NCI-H226 (cell line): ENCODE results near the gene CORO1A.
"Not testable (repeated sequence)": the region's sequence is repeated elsewhere in the genome, so short reads cannot be mapped to it uniquely, and the experiment has no call there.

ENCODE experiments used
- DNase-seq: peaks from one replicate; pipeline ENCODE4 v3.0.0-alpha.2; 2015

Gene CORO1A

GRCh38 chr16:30183233-30184095, at the start of gene CORO1A:
Gene CORO1A (plus strand): TSS chr16:30183602. CDS start chr16:30185210, 1,608 bp downstream.
- peak; percentile 58 for DNase-seq

DNA sequence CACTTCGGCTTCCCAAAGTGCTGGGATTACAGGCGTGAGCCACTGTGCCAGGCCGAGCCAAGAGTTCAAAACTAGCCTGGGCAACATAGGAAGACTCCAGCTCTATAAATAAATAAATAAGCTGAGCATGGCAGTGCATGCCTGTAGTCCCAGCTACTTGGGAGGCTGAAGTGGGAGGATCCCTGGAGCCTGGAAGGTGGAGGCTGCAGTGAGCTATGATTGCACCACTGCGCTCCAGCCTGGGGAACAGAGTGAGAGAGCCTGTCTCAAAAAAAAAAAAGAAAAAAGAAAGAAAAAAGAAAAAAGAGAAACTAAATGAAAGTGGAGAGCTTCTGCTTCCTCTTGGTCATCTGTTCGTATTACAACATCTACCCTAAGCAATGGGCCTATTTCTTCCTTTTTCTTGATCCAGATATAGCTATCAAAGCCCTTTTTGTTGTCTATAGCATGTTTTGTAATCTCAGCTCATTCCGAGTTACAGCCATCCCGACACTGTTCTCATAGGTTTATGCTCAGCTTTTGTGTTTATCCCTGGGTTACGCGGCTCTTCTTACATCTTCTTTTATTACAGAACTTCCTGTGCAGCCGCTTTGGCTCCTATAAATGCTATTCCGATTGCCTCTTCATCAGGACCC, 46.3 kb upstream of the CORO1A start:
- no peak for DNase-seq

- no peak for DNase-seq
Observed at GRCh38 chr16:30137897-30138296, 45.5 kb upstream of the CORO1A start.

- no peak for DNase-seq
Observed at GRCh38 chr16:30139583-30140481, 43.6 kb upstream of the CORO1A start.

DNA sequence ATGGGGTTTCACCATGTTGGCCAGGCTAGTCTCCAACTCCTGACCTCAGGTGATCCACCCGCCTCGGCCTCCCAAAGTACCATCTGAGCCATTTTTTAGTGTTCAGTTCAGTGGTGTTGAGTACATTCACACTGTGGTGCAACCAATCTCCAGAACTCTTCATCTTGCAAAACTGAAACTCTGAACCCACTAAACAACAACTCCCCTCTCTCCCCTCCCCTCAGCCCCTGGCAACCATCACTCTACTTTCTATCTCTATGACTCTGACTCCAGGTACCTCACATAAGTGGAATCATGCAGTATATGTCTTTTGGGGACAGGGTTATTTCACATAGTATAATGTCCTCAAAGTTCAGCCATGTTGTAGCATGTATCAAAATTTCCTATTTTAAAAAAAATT, 41.7 kb upstream of the CORO1A start:
- DNase-seq = no peak

DNA sequence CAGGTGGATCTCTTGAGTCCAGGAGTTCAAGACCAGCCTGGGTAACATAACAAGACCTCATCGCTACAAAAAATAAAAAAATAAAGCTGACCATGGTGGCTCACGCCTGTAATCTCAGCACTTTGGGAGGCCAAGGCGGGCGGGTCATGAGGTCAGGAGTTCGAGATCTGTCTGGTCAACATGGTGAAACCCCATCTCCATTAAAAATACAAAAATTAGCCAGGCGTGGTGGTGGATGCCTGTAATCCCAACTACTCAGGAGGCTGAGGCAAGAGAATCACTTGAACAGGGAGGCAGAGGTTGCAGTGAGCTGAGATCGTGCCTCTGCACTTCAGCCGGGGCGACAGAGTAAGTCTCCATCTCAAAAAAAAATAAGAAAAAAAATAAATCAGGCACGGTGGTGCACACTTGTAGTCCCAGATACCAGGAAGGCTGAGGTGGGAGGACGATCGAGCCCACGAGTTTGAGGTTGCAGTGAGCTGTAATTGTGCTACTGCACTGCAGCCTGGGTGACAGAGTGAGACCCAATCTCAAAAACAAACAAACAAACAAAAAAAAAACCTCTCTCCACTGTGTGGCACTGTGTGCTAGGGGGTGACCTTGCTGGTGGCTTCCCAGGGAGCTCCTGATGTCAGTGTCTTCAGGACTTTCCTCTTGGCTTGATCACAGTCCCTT, 40.6 kb upstream of the CORO1A start:
- no peak for DNase-seq

GRCh38 chr16:30143347-30143702, 40.1 kb upstream of the CORO1A start:
- no peak for DNase-seq

DNA sequence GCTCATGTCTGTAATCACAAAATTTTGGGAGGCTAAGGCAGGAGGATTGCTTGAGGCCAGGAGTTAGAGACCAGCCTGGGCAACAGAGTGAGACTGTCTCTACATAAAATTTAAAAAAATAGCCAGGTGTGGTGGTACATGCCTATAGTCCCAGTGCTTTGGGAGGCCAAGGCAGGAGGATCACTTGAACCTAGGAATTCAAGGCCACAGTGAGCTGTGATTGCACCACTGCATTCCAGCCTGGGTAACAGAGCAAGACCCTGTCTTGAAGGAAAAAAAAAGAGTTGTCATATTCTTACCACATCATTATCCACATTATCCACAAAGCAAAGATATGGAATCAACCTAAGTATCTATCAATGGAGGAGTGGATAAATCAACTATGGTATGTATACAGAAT, 39.4 kb upstream of the CORO1A start:
- no peak for DNase-seq

- no peak for DNase-seq
Observed at GRCh38 chr16:30144917-30145316, 38.5 kb upstream of the CORO1A start.

DNA sequence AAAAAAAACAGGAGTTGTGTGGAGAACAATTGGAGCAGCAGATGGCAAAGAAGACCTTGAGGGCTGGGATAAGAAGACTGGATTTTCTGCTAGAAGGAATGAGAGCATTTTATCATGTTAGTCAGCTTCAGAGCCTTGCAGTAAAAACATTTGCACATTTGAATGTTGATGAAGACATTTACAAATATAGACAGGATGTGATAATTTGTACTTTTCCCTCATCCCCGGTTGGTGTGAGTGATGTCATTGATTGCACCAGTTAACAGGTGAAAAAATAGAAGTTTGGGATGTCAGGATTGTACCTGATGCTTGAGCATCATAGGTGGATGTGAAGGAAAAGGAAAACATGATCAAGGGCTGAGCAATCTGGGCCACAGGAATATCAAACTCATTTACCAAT, 37.7 kb upstream of the CORO1A start:
- DNase-seq = no peak

GRCh38 chr16:30147843-30148510, 35.4 kb upstream of the CORO1A start:
- no peak for DNase-seq

- DNase-seq = no peak
Observed at GRCh38 chr16:30149250-30149930, 34.0 kb upstream of the CORO1A start.

GRCh38 chr16:30151091-30151490, 32.3 kb upstream of the CORO1A start:
- no peak for DNase-seq

DNA sequence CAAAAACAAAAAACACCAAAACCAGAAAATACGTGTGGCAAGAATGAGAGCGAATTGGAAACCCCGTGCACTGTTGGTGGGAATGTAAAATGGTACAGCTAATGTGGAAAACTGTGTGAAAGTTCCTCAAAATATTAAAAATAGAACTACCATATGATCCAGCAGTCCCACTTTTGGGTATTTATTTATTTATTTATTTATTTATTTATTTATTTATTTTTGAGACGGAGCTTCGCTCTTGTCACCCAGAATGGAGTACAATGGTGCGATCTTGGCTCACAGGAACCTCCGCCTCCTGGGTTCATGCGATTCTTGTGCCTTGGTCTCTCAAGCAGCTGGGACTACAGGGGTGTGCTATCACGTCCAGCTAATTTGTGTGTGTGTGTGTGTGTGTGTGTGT, 30.9 kb upstream of the CORO1A start:
- no peak for DNase-seq

- no peak for DNase-seq
Observed at GRCh38 chr16:30155188-30155587, 28.2 kb upstream of the CORO1A start.

DNA sequence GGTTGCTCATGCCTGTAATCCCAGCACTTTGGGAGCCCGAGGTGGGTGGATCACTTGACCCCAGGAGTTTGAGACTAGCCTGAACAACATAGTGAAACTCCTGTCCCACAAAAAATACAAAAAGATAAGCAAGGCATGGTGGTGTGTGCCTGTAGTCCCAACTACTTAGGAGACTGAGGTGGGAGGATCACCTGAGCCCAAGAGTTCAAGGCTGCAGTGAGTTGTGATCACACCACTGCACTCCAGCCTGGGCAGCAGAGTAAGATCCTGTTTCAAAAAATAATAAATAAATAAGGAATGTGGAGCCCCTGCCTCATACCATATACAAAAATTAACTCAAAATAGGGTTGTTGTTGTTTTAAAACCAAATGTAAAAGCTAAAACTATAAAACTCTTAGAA, 26.2 kb upstream of the CORO1A start:
- no peak for DNase-seq

GRCh38 chr16:30163538-30163937, 19.9 kb upstream of the CORO1A start:
- no peak for DNase-seq

DNA sequence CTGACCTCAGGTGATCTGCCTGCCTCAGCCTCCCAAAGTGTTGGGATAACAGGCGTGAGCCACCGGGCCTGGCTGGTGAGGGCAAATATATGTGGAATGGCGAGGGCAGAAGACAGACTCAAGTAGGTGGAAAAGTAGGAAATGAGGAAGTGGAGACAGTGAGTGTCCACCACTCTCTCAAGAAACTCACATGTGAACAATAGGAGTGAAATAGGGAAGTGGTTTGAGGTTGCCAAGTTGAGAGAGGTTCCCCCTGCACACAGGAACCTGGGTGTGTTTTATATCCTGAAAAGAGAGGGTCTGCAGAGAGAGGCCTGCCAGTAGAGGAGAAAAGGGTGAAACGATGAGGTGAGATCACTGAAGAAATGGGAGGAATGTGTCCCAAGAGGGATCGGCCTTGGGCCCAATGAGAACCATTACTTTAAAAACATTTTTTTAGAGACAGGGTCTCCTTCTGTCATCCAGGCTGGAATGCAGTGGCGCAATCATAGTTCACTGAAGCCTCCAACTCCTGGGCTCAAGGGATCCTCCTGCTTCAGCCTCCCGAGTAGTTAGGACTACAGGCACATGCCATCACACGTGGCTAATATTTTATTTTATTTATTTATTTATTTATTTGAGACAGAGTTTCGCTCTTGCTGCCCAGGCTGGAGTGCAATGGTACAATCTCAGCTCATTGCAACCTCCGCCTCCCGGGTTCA, 17.1 kb upstream of the CORO1A start:
- DNase-seq = no peak

GRCh38 chr16:30168746-30169145, 14.7 kb upstream of the CORO1A start:
- DNase-seq = not testable (repeated sequence)

- DNase-seq = not testable (repeated sequence)
Observed at GRCh38 chr16:30169416-30169815, 14.0 kb upstream of the CORO1A start.

DNA sequence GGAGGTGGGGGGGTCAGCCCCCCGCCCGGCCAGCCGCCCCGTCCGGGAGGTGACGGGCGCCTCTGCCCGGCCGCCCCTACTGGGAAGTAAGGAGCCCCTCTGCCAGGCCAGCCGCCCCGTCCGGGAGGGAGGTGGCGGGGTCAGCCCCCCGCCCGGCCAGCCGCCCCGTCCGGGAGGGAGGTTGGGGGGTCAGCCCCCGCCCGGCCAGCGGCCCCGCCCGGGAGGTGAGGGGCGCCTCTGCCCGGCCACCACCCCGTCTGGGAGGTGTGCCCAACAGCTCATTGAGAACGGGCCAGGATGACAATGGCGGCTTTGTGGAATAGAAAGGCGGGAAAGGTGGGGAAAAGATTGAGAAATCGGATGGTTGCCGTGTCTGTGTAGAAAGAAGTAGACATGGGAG, 13.3 kb upstream of the CORO1A start:
- DNase-seq = not testable (repeated sequence)
